HG03175 (cell line): ENCODE results near the gene WTIP.
"Not testable (repeated sequence)": the region's sequence is repeated elsewhere in the genome, so short reads cannot be mapped to it uniquely, and the experiment has no call there.

Source experiments
- ATAC-seq: cut with Tn5 transposase; IDR thresholded peaks from one replicate; pipeline ENCODE4 v1.9.1; 2021; ENCODE audit warnings: mild to moderate bottlenecking, moderate library complexity; ENCODE audit not compliant: unreplicated experiment

The WTIP gene

DNA sequence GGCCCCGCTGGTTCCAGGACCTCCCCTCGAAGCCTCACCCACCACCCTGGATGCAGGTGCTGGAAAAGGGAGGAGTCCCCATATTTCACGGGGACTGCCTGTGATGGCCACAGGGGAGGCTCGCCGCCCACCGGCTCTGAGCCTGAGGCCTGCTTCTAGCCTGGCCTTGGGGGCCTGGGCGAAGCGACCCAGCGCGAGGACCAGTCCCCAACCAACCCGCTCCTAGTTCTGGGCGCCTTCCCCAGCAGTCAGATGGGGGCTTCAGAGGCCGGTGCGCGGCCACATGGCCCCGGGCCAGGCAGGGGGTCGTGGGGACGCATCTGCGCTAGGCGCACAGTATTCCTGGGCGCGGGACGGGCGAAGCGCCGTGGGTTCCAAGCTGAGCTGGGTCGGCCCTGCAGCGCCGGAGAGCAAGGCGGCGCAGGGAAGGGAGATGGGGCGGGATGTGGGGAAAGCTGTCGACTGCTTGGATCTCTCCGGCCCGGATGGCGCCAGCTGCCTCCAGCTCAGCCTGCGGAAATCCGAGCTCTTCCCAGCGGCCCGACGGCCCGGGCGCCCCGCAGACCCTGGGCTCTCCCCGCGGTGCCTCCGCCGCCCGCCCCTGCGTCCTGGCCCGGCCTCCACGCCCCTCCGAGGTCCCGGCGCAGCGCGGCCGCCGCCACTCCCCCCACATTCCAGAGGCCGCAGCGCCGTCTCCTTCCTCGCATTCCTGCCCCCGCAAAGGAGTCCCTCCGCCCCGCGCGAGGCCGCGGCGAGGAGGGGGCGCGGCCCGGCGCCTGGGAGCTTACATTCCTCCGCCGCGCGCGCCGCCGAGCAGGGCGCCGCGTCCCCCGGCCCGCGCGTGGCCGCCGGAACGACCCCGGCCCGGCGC is at the start of gene WTIP:
Gene WTIP (plus strand): TSS at position 788 of the 871 bp plus-strand sequence. CDS start 217 bp downstream, outside the sequence.
- ATAC-seq: no peak

GRCh38 chr19:34432797-34433196 is 48.8 kb upstream of the WTIP start:
- ATAC-seq: no peak

DNA sequence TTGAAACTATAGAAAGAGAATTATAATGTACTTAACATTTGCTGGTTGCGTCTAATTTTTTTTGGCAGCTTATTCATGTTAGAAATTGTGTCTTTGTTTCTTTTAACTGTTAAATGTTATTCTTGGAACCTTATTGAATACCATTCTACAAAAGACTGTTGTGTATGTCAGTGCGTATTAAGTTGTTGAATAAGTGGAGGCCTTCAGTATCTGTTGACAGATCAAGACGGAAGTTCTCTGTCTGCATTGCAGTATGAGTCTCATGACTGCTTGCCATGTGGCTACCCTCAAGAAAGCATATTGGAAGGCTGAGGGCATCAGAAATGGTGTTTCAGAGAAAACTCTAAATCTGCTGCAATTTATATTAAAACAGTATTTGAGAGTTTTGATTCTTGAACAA is 44.8 kb upstream of the WTIP start:
- ATAC-seq: no peak

GRCh38 chr19:34448191-34448590 is 33.4 kb upstream of the WTIP start:
- ATAC-seq: no peak

- no peak for ATAC-seq
These were observed 28.8 kb upstream of the WTIP start for GRCh38 chr19:34452723-34453122.

- ATAC-seq: no peak
These were observed 27.5 kb upstream of the WTIP start for GRCh38 chr19:34454091-34454490.

- no peak for ATAC-seq
These were observed 26.9 kb upstream of the WTIP start for GRCh38 chr19:34454685-34455084.

DNA sequence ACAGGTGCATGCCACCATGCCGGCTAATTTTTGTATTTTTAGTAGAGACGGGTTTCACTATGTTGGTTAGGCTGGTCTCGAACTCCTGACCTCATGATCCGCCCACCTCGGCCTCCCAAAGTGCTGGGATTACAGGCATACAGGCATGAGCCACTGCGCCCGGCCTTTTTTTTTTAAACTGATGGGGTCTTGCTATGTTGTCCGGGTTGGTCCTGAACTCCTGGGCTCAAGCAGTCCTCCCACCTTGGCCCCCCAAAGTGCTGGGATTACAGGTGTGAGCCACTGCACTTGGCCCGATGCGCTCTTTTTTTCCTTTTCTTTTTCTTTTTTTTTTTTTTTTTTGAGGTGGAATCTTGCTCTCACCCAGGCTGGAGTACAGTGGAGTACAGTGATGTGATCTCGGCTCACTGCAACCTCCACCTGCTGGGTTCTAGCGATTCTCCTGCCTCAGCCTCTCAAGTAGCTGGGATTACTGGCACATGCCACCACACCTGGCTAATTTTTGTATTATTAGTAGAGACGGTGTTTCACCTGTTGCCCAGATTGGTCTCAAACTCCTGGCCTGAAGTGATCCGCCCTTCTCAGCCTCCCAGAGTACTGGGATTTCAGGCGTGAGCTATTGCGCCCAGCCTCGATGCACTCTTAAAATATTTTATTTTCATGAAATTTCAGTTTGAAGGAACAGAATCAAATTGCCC is 25.6 kb upstream of the WTIP start:
- ATAC-seq: not testable (repeated sequence)

DNA sequence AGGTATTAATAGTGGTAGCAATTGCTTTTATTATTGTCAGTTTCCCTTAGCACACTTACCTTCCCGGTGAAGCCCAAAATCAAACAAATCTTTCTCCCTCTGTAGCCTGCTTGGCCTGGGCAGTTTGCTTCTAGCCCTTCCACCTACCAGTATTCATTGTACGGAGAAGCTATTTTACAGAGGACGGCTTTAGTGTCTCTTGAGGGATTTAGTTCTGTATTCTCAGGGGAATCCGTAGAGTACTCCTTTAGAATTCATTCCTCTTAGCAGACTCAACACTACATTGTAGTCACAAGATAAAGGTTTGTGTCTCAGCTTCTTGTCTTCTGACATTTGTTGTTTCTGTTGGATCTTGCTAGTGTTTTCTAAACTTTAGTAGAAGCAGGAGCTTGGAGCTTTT is 24.1 kb upstream of the WTIP start:
- no peak for ATAC-seq

DNA sequence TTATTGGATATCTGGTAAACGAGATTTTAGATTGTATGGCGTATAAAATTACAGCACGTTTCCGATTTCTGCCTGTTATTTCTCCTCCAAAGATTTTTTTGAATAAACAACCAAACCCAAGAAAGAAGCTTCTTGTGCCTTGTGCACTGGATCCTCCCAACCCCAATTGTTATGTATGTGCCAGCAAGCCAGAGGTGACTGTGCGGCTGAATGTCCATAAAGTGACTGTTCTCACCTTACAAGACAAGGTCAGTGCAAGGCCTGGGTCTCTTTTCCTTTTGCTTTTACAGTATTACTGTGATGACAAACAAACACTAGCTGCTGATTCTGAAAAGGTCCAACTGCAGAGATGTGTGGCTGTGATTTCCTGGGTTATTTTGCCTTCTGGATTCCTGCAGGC is 22.9 kb upstream of the WTIP start:
- ATAC-seq: no peak

GRCh38 chr19:34459614-34460013 is 21.9 kb upstream of the WTIP start:
- ATAC-seq: no peak

- ATAC-seq: no peak
These were observed 20.0 kb upstream of the WTIP start for GRCh38 chr19:34461375-34462100.

DNA sequence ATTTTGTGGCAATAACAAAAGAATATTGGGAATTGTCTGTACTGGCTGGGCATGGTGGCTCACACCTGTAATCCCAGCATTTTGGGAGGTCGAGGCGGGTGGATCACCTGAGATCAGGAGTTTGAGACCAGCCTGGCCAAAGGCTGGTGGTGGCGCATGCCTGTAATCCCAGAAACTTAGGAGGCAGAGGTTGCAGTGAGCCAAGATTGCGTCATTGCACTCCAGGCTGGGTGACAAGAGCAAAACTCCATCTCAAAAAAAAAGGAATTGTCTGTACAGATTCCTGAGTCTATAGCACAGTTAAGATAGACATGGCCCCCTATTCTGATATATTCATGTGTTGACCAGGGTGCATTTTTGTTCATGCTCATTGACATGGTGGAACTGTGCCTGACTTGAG is 16.8 kb upstream of the WTIP start:
- not testable (repeated sequence) for ATAC-seq

- ATAC-seq: no peak
These were observed 13.1 kb upstream of the WTIP start for GRCh38 chr19:34468409-34468808.

- not testable (repeated sequence) for ATAC-seq
These were observed 12.5 kb upstream of the WTIP start for GRCh38 chr19:34469026-34469425.

DNA sequence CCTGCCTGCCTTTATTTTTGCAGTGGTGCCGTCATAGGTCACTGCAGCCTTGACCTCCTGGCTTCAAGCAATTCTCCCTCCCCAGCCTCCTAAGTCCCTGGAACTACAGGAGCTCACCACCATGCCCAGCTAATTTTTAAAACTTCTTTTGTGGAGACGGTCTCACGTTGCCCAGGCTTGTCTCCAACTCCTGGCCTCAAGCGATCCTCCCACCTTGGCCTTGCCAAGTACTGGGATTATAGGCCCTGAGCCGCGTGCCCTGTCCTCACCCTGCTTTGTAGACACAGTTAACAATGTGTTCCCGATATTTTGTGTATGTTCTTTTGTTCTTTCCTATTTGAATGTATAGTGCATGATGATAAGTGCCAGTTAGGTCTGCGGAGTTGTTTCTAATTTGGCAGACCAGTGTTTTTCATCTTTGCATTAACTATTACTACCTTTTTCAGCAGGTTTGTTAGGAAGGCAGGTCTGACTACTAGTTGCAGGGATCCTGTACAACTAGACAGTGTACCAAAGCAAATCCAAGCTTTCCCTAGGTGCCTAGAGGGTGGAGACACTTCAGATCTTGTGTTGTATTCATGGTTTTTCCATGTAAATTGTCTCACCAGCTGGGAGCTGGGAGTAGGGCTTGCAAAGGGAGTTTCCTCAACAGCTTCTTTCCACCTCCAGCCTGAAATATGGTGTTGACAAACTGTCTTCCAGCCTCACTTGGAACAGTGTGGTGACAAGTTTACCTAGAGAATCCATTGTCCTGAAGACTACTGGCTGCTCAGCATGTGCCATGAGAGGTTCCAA is 9.5 kb upstream of the WTIP start:
- no peak for ATAC-seq

DNA sequence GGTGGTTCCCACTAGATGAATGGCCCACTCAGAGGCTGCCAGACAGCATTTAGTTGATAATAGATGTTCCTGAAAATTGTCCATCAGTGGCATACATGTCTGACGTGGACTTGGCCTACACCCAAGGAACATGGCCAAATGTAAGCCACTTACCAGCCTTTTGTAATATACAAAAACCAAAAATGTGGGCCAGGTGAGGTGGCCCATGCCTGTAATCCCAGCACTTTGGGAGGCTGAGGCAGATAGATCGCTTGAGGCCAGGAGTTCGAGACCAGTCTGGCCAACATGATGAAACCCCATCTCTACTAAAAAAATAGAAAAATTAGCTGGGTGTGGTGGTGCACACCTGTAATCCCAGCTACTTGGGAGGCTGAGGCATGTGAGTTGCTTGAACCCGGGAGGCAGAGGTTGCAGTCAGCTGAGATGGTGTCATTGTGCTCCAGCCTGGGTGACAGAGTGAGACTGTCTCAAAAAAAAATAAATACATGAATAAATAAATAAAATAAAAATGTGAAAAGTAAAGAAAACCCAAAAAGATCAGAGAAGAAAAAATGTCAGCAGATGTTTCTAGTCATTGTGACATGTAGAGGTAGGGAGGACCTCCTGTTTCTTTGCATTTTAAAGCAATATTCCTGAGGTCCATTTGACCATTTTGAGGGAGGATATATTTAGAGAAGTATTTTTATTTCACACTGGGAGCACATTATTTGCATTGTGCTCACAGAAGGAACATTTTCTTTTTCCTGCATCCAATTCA is 7.1 kb upstream of the WTIP start:
- ATAC-seq: no peak

DNA sequence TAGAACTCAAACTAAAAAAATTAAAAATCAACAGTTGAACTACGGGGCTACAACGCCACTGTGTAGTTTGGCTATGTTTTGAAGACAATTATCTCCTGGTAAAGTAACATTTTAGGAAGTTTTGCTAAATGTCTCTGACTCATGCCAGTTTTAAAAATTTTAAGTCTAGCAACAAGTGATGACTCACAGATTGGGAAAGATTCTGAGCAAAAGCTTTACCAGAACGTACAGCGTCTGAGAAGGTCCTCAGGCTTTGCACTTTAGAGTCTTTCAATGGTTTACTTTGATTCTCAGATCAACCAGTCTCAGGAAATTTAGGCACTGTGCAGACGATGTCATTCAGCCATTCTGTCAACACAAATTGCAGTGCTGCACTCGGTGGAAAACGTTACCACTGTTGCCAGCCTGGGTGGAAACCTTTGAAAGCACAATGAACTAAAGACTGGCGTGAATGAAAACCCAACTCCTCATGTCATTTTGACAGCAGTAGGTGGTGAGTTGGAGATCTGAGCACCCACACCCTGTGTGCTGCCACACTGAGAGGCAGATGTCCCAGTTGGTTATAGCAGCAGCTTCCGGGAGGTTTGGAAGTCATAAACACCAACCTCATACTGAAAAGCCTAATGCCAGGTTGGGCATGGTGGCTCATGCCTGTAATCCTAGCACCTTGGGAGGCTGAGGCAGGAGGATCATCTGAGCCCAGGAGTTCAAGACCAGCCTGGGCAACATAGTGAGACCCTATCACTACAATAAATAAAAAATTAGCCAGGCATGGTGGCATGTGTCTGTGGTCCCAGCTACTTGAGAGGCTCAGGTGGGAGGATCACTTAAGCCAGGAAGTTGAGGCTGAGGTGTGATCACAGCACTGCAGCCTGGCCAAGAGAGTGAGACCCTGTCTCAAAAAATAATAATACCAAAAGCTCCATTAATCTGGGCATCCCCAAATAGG is 6.3 kb upstream of the WTIP start:
- no peak for ATAC-seq
